T-helper 1 cell treated with Interleukin-12 subunit alpha and Interleukin-12 subunit beta and Interleukin-4 antibody, amounts not matched to agents 30 ng/mL and 1 ng/mL, for 36 hours (primary cell): ENCODE results near the gene GDPD4. TPM values are rescaled to one million over a fixed set of nuclear protein-coding genes. Genes with fewer than 3 reads are reported as not detected.

Experiments used
- intact Hi-C: fragments of 100-400 bp; cut with micrococcal nuclease; formaldehyde crosslinking; loops from one replicate; pipeline ENCODE4 v1.15.1; 2024
- total RNA-seq: library from RNA; stranded (reverse); gene quantifications from 2 replicates; pipeline ENCODE4 v1.2.3, GENCODE V29; 2022

The GDPD4 gene
- total RNA-seq, 1 donor from 2014 or later, result not detected

GRCh38 chr11:77249427-77249826 lies 52.1 kb downstream of the GDPD4 start:
- intact Hi-C loops, result no loop called here

GRCh38 chr11:77244277-77245027 lies 57.0 kb downstream of the GDPD4 start:
- intact Hi-C loops, result no loop called here

GRCh38 chr11:77236901-77237300 lies 64.6 kb downstream of the GDPD4 start:
- intact Hi-C loops, result no loop called here

- intact Hi-C loops, result no loop called here
Measured at GRCh38 chr11:77233011-77233410, 68.5 kb downstream of the GDPD4 start.

GRCh38 chr11:77232242-77232641 lies 69.2 kb downstream of the GDPD4 start:
- intact Hi-C loops, result no loop called here

- intact Hi-C loops, result no loop called here
Measured at GRCh38 chr11:77231800-77232199, 69.7 kb downstream of the GDPD4 start.

- intact Hi-C loops, result no loop called here
Measured at GRCh38 chr11:77230878-77231605, 70.4 kb downstream of the GDPD4 start.

GRCh38 chr11:77223797-77224196 lies 77.7 kb downstream of the GDPD4 start:
- intact Hi-C loops, result no loop called here

GRCh38 chr11:77217156-77217555 lies 84.3 kb downstream of the GDPD4 start:
- intact Hi-C loops, result no loop called here

GRCh38 chr11:77215106-77215505 lies 86.4 kb downstream of the GDPD4 start:
- intact Hi-C loops, result no loop called here

- intact Hi-C loops, result no loop called here
Measured at GRCh38 chr11:77214557-77214956, 86.9 kb downstream of the GDPD4 start.

GRCh38 chr11:77213589-77214428 lies 87.7 kb downstream of the GDPD4 start:
- intact Hi-C loops, result no loop called here

- intact Hi-C loops, result no loop called here
Measured at GRCh38 chr11:77213029-77213579, 88.4 kb downstream of the GDPD4 start.

- intact Hi-C loops, result no loop called here
Measured at GRCh38 chr11:77212314-77213007, 89.0 kb downstream of the GDPD4 start.

- intact Hi-C loops, result no loop called here
Measured at GRCh38 chr11:77211594-77212251, 89.8 kb downstream of the GDPD4 start.

- intact Hi-C loops, result no loop called here
Measured at GRCh38 chr11:77211040-77211451, 90.4 kb downstream of the GDPD4 start.

- intact Hi-C loops, result no loop called here
Measured at GRCh38 chr11:77209663-77210062, 91.8 kb downstream of the GDPD4 start.

- intact Hi-C loops, result no loop called here
Measured at GRCh38 chr11:77208535-77208934, 93.0 kb downstream of the GDPD4 start.

- intact Hi-C loops, result no loop called here
Measured at GRCh38 chr11:77207618-77208313, 93.7 kb downstream of the GDPD4 start.

GRCh38 chr11:77207019-77207485 lies 94.4 kb downstream of the GDPD4 start:
- intact Hi-C loops, result no loop called here
